Measurements from ENCODE around the gene NEU4.
"Not testable (repeated sequence)": the region's sequence is repeated elsewhere in the genome, so short reads cannot be mapped to it uniquely, and the experiment has no call there.

GRCh38 chr2:241823531-241824437 is 14.8 kb downstream of the NEU4 start:
- not testable (repeated sequence) for TF ChIP-seq CTCF (IDR thresholded peaks at IDR 0.05); POLR2A (IDR thresholded peaks at IDR 0.05); POLR2AphosphoS5 (IDR thresholded peaks at IDR 0.05); EP300 (IDR thresholded peaks at IDR 0.05; ENCODE audit: low read depth)

Data from transverse colon (tissue), 4 donors.